Prostate gland (tissue), 2 donors: Measurements from ENCODE around the gene TOP1. TPM values are rescaled to one million over a fixed set of nuclear protein-coding genes. Genes with fewer than 3 reads are reported as not detected.

ENCODE experiments used
- DNase-seq: peaks from one replicate; pipeline ENCODE4 v3.0.0-alpha.2; 2019; ENCODE audit warnings: low spot score
- H3K27ac ChIP-seq, 2 donors: fragments of 200-600 bp; sonication (generic); 2 replicates each; pipeline ENCODE4 v1.5.1; 2017 to 2019
- H3K27me3 ChIP-seq: fragments of 200-600 bp; sonication (generic); replicated peaks from 2 replicates; pipeline ENCODE4 v1.5.1; 2019; ENCODE audit not compliant: insufficient read depth
- H3K36me3 ChIP-seq, 2 donors: fragments of 200-600 bp; sonication (generic); 1 replicate in 1 of 2; 2 replicates in 1 of 2; pipeline versions ENCODE4 v1.5.1 to v1.8.1; 2017 to 2019
- H3K4me1 ChIP-seq: fragments of 200-600 bp; sonication (generic); replicated peaks from 2 replicates; pipeline ENCODE4 v1.5.1; 2019
- H3K4me3 ChIP-seq, 2 donors: fragments of 200-600 bp; sonication (generic); 2 replicates each; pipeline ENCODE4 v1.5.1; 2017 to 2019
- H3K9me3 ChIP-seq: fragments of 200-600 bp; sonication (generic); 2 replicates; pipeline ENCODE4 v1.5.1; 2017
- POLR2A ChIP-seq: fragments of 450-650 bp; IDR thresholded peaks from one replicate; pipeline ENCODE4 v1.6.1; 2016; ENCODE audit warnings: antibody characterized with exemption, mild to moderate bottlenecking
- POLR2AphosphoS5 ChIP-seq: sonication (generic); formaldehyde crosslinking; IDR thresholded peaks from one replicate; pipeline ENCODE4 v1.6.1; 2017; ENCODE audit warnings: antibody characterized with exemption
- WGBS: methylation state at CpG from one replicate; pipeline ENCODE4 v1.1.5; 2018; 5-methylcytosine and 5-hydroxymethylcytosine counted together
- intact Hi-C: fragments of 100-400 bp; cut with DNase I; formaldehyde crosslinking; loops from one replicate; pipeline ENCODE4 v1.14.2; 2022
- total RNA-seq, 2 donors: library from RNA; depleted of rRNA; stranded (reverse); fragments of >200 nt; gene quantifications; one replicate each; pipeline ENCODE4 v1.1.0, GENCODE V29; 2016
- TF ChIP-seq, protein P1 (sequence below), 4 experiments: fragments of 200-600 bp in 2 of 4; fragments of 450-650 bp in 2 of 4; sonication (generic) in 2 of 4; IDR thresholded peaks; 1 replicate in 3 of 4; 2 replicates in 1 of 4; pipeline ENCODE4 v1.5.1; 2016 to 2019; ENCODE audit warnings: antibody characterized with exemption in 4 of 4, mild to moderate bottlenecking in 2 of 4, moderate library complexity in 2 of 4

Gene TOP1
- 10 to 100 TPM; 32.3 to 36.9 TPM for total RNA-seq

- no peaks in the 10 kb centered on the region for H3K36me3 ChIP-seq
- WGBS: 1% methylated on average over 72 of the region's 85 CpGs
- peak within 1 kb of the TSS; percentile 87 to 94 for H3K27ac ChIP-seq
- peak within 1 kb of the TSS; percentile 96 to 100 for H3K4me3 ChIP-seq
- H3K4me1 ChIP-seq: peaks cover 8% of the 10 kb centered on the region
- H3K27me3 ChIP-seq: no peaks in the 10 kb centered on the region
- H3K9me3 ChIP-seq: no peaks in the 10 kb centered on the region
- TF ChIP-seq POLR2A: peak; percentile 100
- TF ChIP-seq POLR2AphosphoS5: peak; percentile 99
- TF ChIP-seq, protein P1, sequence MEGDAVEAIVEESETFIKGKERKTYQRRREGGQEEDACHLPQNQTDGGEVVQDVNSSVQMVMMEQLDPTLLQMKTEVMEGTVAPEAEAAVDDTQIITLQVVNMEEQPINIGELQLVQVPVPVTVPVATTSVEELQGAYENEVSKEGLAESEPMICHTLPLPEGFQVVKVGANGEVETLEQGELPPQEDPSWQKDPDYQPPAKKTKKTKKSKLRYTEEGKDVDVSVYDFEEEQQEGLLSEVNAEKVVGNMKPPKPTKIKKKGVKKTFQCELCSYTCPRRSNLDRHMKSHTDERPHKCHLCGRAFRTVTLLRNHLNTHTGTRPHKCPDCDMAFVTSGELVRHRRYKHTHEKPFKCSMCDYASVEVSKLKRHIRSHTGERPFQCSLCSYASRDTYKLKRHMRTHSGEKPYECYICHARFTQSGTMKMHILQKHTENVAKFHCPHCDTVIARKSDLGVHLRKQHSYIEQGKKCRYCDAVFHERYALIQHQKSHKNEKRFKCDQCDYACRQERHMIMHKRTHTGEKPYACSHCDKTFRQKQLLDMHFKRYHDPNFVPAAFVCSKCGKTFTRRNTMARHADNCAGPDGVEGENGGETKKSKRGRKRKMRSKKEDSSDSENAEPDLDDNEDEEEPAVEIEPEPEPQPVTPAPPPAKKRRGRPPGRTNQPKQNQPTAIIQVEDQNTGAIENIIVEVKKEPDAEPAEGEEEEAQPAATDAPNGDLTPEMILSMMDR (IDR thresholded peaks at IDR 0.05): peak in 2 of 4 experiments; percentile 12 to 20
- peak; percentile 100 for DNase-seq
- intact Hi-C loops: no loop called here
Measured at GRCh38 chr20:41028359-41029149, at the start of gene TOP1. TOP1 (plus strand) TSS chr20:41028822; CDS start chr20:41029068, 246 bp downstream.

- 95% methylated on average over 2 of the region's 2 CpGs for WGBS
- H3K4me1 ChIP-seq: no peaks in the 10 kb centered on the region
- intact Hi-C loops: loop anchor here (10.0 kb wide), 1 partner anchor 356 kb away; no protein-coding TSS in a partner anchor
Measured at GRCh38 chr20:40979247-40979646, 49.4 kb upstream of the TOP1 start.

DNA sequence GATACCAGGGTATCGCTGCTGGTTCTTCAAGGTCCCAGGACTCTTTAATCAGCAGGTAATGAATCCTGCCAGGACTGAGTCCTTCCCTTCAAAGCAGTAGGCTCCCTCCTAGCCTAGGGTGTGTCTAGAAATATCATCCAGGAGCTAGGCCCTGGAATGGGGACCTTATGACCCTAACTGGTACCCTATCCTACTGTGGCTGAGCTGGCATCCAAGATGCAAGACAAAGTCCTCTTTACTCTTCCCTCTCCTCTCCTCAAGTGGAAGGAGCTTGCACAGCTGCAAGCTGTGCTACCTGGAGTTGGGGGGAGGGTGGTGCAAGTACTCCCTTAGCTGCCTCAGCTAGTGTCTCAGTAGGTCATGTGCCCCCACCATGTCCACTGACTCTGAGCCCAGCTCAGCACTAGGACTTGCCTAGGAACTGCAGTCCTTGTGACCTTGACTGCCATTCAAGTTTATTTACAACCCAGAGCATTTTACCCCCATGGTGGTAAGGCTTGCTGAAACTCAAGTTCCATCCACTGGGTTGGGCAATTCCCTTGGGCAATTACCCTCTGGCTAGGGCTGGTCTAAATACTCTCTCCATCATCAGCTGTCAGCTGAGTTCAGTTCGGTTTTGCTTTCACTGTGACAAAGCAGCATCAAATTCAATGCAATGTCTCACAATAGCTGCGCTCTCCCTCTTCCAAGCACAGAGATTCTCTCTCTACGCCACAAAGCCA is 48.4 kb upstream of the TOP1 start:
- H3K27me3 ChIP-seq: no peaks in the 10 kb centered on the region
- no peak overlapping the region for H3K4me3 ChIP-seq
- intact Hi-C loops: no loop called here
- no peaks in the 10 kb centered on the region for H3K9me3 ChIP-seq
- no peak for DNase-seq
- TF ChIP-seq, protein P1 (IDR thresholded peaks at IDR 0.05): no peak
- TF ChIP-seq POLR2AphosphoS5 (no peak), POLR2A (no peak)
- H3K36me3 ChIP-seq: no peaks in the 10 kb centered on the region
- 85% methylated on average over 4 of the region's 4 CpGs for WGBS
- H3K27ac ChIP-seq: no peak overlapping the region
- H3K4me1 ChIP-seq: no peaks in the 10 kb centered on the region

More at GRCh38 chr20:40979247-40979646, 49.4 kb upstream of the TOP1 start:
- TF ChIP-seq, protein P1 (IDR thresholded peaks at IDR 0.05): no peak
- TF ChIP-seq POLR2AphosphoS5 (no peak), POLR2A (no peak)
- no peak for DNase-seq
- Histone ChIP-seq H3K4me3 (no peak overlapping the region), H3K9me3 (no peaks in the 10 kb centered on the region), H3K27ac (no peak overlapping the region), H3K36me3 (no peaks in the 10 kb centered on the region), H3K27me3 (no peaks in the 10 kb centered on the region)

DNA sequence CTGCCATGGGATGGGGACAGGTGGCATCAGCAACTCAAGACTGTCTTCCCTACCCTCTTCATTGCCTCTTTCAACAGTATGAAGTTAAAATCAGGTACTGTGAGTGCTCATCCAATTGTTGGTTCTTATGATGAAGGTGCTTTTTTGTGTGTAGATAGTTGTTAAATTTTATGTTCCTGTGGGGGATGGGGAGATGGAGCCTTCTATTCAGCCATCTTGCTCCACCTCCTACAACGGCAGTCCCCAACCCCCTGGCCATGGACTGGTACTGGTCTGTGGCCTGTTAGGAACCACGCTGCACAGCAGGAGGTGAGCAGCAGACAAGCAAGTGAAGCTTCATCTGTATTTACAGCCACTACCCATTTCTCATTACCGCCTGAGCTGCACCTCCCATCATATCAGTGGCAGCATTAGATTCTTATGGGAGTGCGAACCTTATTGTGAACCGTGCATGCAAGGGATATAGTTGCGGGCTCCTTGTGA is 47.8 kb upstream of the TOP1 start:
- Histone ChIP-seq H3K27me3 (no peaks in the 10 kb centered on the region), H3K9me3 (no peaks in the 10 kb centered on the region), H3K4me1 (no peaks in the 10 kb centered on the region), H3K36me3 (no peaks in the 10 kb centered on the region), H3K27ac (no peak overlapping the region), H3K4me3 (no peak overlapping the region)
- intact Hi-C loops: no loop called here
- 92% methylated on average over 6 of the region's 6 CpGs for WGBS
- DNase-seq: no peak
- no peak for TF ChIP-seq POLR2AphosphoS5
- TF ChIP-seq, protein P1 (IDR thresholded peaks at IDR 0.05): no peak
